ENCODE data around the gene PLEKHM3. TPM values are rescaled to one million over a fixed set of nuclear protein-coding genes. Genes with fewer than 3 reads are reported as not detected.

The PLEKHM3 gene
- total and polyA plus RNA-seq, 2 of the 4 experiments (the other 2 are of a cell fraction), result 2.4 to 11.3 TPM

DNA sequence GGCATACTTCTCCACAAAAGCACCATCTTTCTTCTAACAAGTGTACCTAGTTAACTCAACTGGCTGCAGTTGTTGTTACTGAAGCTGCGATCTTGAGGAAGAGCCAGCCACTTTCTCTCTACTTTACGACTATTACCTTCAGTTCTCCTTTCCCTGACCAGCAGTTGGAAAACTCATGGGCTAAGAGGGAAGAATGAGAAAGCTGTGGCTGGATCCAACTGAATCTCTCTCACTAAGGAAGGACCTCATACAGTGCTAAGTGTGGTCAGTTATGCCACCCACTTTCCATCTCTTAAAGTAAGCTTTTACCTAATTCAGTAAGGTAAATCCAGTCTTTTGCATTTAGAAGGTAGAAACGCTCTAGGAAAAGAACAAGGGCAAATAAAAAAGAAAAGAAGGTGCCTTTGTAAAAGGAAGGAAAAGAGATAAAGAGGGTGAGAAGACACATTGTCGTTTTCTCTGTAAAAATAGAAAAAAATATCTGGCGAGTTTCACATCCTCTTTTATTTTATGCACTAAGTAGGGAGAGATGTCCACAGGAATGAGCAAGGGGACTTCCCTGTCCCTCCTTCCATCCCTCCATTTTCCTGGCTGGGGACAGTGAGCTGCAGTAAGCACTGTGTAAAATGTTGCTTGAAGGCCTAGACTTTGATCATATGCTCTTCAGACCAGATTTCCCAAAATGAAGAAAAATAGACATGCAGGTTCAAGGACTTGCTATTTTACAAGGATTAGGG is 73.4 kb downstream of the PLEKHM3 start:
- CTCF ChIA-PET, result no interaction called here
- H2BK20ac ChIP-seq (ENCODE audit: low read depth, low read length), result no peak overlapping the region
- in situ Hi-C loops (cut with MboI; ENCODE audit: low sequenced_read_pairs), result no loop called here

More for the DNA sequence above, 73.4 kb downstream of the PLEKHM3 start:
- Histone ChIP-seq H2BK15ac (ENCODE audit: low read depth, low read length) (no peak overlapping the region), H3K9me3 (ENCODE audit: control insufficient read depth, insufficient read depth, low read length) (no peaks in the 10 kb centered on the region), H3K4me3 (ENCODE audit: insufficient read depth, low read depth, low read length) (no peak overlapping the region), H3K4me1 (ENCODE audit: control insufficient read depth, insufficient read depth, low read length) (no peaks in the 10 kb centered on the region), H4K8ac (ENCODE audit: low read depth in 2 of 2, low read length in 2 of 2) (no peak overlapping the region), H4K20me1 (ENCODE audit: insufficient read depth, low read length) (no peaks in the 10 kb centered on the region), H3K14ac (replicated peaks; ENCODE audit: low read depth, low read length) (no peak overlapping the region), H4K91ac (ENCODE audit: insufficient read depth, low read depth, low read length) (no peak overlapping the region), H3K18ac (ENCODE audit: low read depth, low read length) (no peak overlapping the region), H3K23ac (ENCODE audit: low read depth, low read length) (no peak overlapping the region), H2BK120ac (ENCODE audit: low read depth, low read length) (no peak overlapping the region), H2BK5ac (ENCODE audit: low read depth, low read length, poor library complexity, severe bottlenecking) (no peak overlapping the region), H2AK9ac (replicated peaks; ENCODE audit: low read depth, low read length, poor library complexity) (no peak overlapping the region), H3K56ac (ENCODE audit: extremely low read depth, insufficient read depth, low read length) (no peak overlapping the region), H3K27ac (ENCODE audit: insufficient read depth, low read length) (no peak overlapping the region), H3K27me3 (ENCODE audit: control insufficient read depth, insufficient read depth, low read length) (no peaks in the 10 kb centered on the region), H3K4ac (ENCODE audit: low read depth, low read length) (no peak overlapping the region), H2AK5ac (ENCODE audit: low read depth, low read length) (no peak overlapping the region), H2AFZ (replicated peaks; ENCODE audit: low read length, poor library complexity) (no peak overlapping the region), H4K5ac (ENCODE audit: low read depth, low read length) (no peak overlapping the region), H3K79me1 (ENCODE audit: low read depth in 1 of 2, low read length in 2 of 2) (no peaks in the 10 kb centered on the region), H3K9me1 (ENCODE audit: insufficient read depth, low read length) (peaks cover 3% of the 10 kb centered on the region; the same call in 1 of the 2 replicates), H3K9ac (ENCODE audit: low read depth, low read length) (no peak overlapping the region), H3K36me3 (ENCODE audit: control insufficient read depth, insufficient read depth, low read length) (no peaks in the 10 kb centered on the region), H3K4me2 (ENCODE audit: low read depth, low read length) (no peak overlapping the region)
- dilution Hi-C loops (cut with HindIII; ENCODE audit: low sequenced_read_pairs, unreplicated experiment), result no loop called here
- POLR2A ChIA-PET (ENCODE audit: unreplicated experiment), result no interaction called here
- TF ChIP-seq RFX5 (IDR thresholded peaks at IDR 0.05; ENCODE audit: low read depth, low read length), result no peak
- TF ChIP-seq NFE2L2 (IDR thresholded peaks at IDR 0.05; ENCODE audit: low read depth, low read length), result no peak
- no peak for TF ChIP-seq BHLHE40 (IDR thresholded peaks at IDR 0.05; ENCODE audit: low read depth, low read length)
- TF ChIP-seq FOS (IDR thresholded peaks at IDR 0.05; ENCODE audit: low read depth, low read length), result no peak
- TF ChIP-seq MAFK (IDR thresholded peaks at IDR 0.05; ENCODE audit: low read depth, low read length), result no peak
- TF ChIP-seq, protein P1, sequence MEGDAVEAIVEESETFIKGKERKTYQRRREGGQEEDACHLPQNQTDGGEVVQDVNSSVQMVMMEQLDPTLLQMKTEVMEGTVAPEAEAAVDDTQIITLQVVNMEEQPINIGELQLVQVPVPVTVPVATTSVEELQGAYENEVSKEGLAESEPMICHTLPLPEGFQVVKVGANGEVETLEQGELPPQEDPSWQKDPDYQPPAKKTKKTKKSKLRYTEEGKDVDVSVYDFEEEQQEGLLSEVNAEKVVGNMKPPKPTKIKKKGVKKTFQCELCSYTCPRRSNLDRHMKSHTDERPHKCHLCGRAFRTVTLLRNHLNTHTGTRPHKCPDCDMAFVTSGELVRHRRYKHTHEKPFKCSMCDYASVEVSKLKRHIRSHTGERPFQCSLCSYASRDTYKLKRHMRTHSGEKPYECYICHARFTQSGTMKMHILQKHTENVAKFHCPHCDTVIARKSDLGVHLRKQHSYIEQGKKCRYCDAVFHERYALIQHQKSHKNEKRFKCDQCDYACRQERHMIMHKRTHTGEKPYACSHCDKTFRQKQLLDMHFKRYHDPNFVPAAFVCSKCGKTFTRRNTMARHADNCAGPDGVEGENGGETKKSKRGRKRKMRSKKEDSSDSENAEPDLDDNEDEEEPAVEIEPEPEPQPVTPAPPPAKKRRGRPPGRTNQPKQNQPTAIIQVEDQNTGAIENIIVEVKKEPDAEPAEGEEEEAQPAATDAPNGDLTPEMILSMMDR (conservative IDR thresholded peaks at IDR 0.05; ENCODE audit: low read depth, low read length), result no peak
- no peak for TF ChIP-seq CHD1 (IDR thresholded peaks at IDR 0.05; ENCODE audit: low read depth, low read length)
- no peak for TF ChIP-seq MAZ (IDR thresholded peaks at IDR 0.05; ENCODE audit: borderline replicate concordance, low read depth, low read length)
- no peak for TF ChIP-seq RAD21 (IDR thresholded peaks at IDR 0.05; ENCODE audit: low read length)
- TF ChIP-seq POLR2A (IDR thresholded peaks at IDR 0.05; ENCODE audit: low read depth, low read length), result no peak
- BruUV-seq (replicated peaks), result no TSS peak
- DNase-seq (no peak), ATAC-seq (ENCODE audit: low read depth) (no peak)
- no CpG with 5 or more reads among the region's 5 CpGs for WGBS, 2 experiments (ENCODE audit: extremely low coverage in 2 of 2, insufficient read length in 1 of 2)
- intact Hi-C loops (cut with micrococcal nuclease), result no loop called here

All from IMR-90 (cell line).